ENCODE results near the gene CRACR2B.

The CRACR2B gene

GRCh38 chr11:811446-812245, 16.1 kb upstream of the CRACR2B start:
- no peak for DNase-seq (ENCODE audit: low spot score)

- no peak for DNase-seq (ENCODE audit: low spot score)
Observed at GRCh38 chr11:812390-812789, 15.3 kb upstream of the CRACR2B start.

GRCh38 chr11:813072-813455, 14.7 kb upstream of the CRACR2B start:
- DNase-seq (ENCODE audit: low spot score) = no peak

- no peak for DNase-seq (ENCODE audit: low spot score)
Observed at GRCh38 chr11:813456-814096, 14.1 kb upstream of the CRACR2B start.

GRCh38 chr11:815675-816432, 11.9 kb upstream of the CRACR2B start:
- no peak for DNase-seq (ENCODE audit: low spot score)

- no peak for DNase-seq (ENCODE audit: low spot score)
Observed at GRCh38 chr11:816433-816779, 11.3 kb upstream of the CRACR2B start.

- no peak for DNase-seq (ENCODE audit: low spot score)
Observed at GRCh38 chr11:818396-819128, 9.2 kb upstream of the CRACR2B start, which contains the start of gene PNPLA2. Gene PNPLA2 (plus strand): TSS chr11:818914. CDS start chr11:819719, 805 bp downstream.

- DNase-seq (ENCODE audit: low spot score) = peak; percentile 90
Observed at GRCh38 chr11:819129-819931, 8.4 kb upstream of the CRACR2B start.

GRCh38 chr11:819943-820649, 7.6 kb upstream of the CRACR2B start:
- DNase-seq (ENCODE audit: low spot score) = peak; percentile 95

GRCh38 chr11:820655-821511, 6.8 kb upstream of the CRACR2B start:
- DNase-seq (ENCODE audit: low spot score) = no peak

GRCh38 chr11:821512-822371, 6.0 kb upstream of the CRACR2B start:
- no peak for DNase-seq (ENCODE audit: low spot score)

- no peak for DNase-seq (ENCODE audit: low spot score)
Observed at GRCh38 chr11:823441-824291, 4.1 kb upstream of the CRACR2B start.

- DNase-seq (ENCODE audit: low spot score) = no peak
Observed at GRCh38 chr11:824292-824880, 3.3 kb upstream of the CRACR2B start.

GRCh38 chr11:824942-825341, 2.8 kb upstream of the CRACR2B start:
- DNase-seq (ENCODE audit: low spot score) = no peak

GRCh38 chr11:825366-826226, 2.1 kb upstream of the CRACR2B start:
- DNase-seq (ENCODE audit: low spot score) = no peak

GRCh38 chr11:826227-826621, 1.5 kb upstream of the CRACR2B start:
- DNase-seq (ENCODE audit: low spot score) = no peak

- no peak for DNase-seq (ENCODE audit: low spot score)
Observed at GRCh38 chr11:826836-827145, 928 bp upstream of the CRACR2B start.

Data from CD4-positive, alpha-beta T cell treated with Interleukin-6 at 100 ng/mL for 8 hours (primary cell).